AG04450 (cell line): ENCODE measurements around the gene SSR3. TPM values are rescaled to one million over a fixed set of nuclear protein-coding genes. Genes with fewer than 3 reads are reported as not detected.

Experiments
- CTCF ChIA-PET: fragments of 300-600, 350-600 bp; formaldehyde crosslinking; extraction: SDS; loops from one replicate; lab custom pipeline; 2022; ENCODE audit warnings: antibody characterized with exemption, inconsistent platforms; lab: Charles Lee
- POLR2A ChIA-PET: fragments of 350-600 bp; formaldehyde crosslinking; extraction: SDS; loops from one replicate; lab custom pipeline; 2021; ENCODE audit warnings: antibody characterized with exemption, inconsistent platforms; lab: Yijun Ruan, JAX
- DNase-seq: peaks from one replicate; pipeline ENCODE4 v3.0.0-alpha.2; 2011; ENCODE audit warnings: low read depth, low spot score
- H3K27ac ChIP-seq: one replicate; pipeline ENCODE4 v1.5.1; 2012; ENCODE audit warnings: low read depth, low read length, control low read depth
- H3K27me3 ChIP-seq: one replicate; pipeline ENCODE4 v1.6.0; 2012; ENCODE audit warnings: low read length; ENCODE audit not compliant: control insufficient read depth, insufficient read depth
- H3K4me3 ChIP-seq: 2 replicates; pipeline ENCODE4 v1.5.1; 2011; ENCODE audit warnings: mild to moderate bottlenecking, low read depth, low read length, control low read depth
- H3K9me3 ChIP-seq: 2 replicates; pipeline ENCODE4 v1.5.1; 2012; ENCODE audit warnings: low read length; ENCODE audit not compliant: control insufficient read depth, insufficient read depth
- polyA plus RNA-seq: library from polyadenylated mRNA; depleted of rRNA; stranded (reverse); fragments of >200 nt; gene quantifications from 2 replicates; pipeline ENCODE4 v1.2.3, GENCODE V29; 2011
- TF ChIP-seq, protein P1 (sequence below): IDR thresholded peaks from 2 replicates; pipeline ENCODE4 v1.5.1; 2011; ENCODE audit warnings: low read depth, low read length, control low read depth, inconsistent platforms

The SSR3 gene
- polyA plus RNA-seq, 1 experiment, result 328 TPM

DNA sequence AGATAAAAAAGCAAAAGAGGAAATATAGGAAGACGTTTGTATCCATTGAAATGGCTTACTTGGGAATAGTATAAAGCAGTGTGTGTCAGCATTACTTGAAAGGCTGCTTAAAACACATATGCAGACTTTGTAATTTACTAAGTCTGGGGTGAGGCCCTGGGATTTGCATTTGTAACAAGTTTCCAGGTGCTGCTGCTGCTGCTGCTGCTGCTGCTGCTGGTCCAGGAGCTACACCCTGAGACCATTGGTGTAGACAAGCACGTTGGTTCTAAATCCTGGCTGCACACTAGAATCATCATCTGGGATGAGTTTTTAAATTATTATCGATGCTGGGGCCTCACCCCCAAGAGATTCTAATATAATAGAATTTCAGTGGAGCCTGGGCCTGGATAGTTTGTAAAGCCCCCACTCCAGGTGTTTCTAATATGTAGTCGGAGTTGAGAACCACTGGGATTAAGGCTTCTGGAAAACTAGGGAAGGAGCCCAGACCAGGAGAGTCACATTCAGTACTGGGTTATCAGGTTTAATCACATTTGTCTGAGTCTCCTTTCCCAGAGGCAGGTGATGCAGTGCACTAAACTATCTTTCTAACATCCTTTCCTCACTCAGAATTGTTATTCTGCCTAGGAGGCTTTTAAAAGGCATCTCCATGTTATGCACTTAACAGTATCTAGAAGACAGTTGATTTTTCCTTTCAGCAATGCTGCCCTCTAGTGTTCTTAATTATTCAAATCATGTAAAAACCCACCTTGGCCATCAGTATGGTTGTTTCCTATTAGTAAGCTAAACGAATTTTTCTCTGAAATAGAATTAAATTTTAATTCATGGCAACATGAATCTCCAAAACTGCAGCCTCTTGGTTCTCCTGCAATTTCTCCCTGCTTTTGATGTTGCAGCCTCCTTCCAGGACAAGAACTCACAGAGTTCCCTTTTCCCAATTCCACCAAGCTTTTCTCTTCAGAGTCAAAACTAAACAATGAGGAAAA, 45.4 kb downstream of the SSR3 start:
- POLR2A ChIA-PET, result no interaction called here
- no peak overlapping the region for H3K27ac ChIP-seq
- DNase-seq, result peak; percentile 34
- H3K4me3 ChIP-seq, result no peak overlapping the region
- H3K9me3 ChIP-seq, result no peaks in the 10 kb centered on the region
- TF ChIP-seq, protein P1, sequence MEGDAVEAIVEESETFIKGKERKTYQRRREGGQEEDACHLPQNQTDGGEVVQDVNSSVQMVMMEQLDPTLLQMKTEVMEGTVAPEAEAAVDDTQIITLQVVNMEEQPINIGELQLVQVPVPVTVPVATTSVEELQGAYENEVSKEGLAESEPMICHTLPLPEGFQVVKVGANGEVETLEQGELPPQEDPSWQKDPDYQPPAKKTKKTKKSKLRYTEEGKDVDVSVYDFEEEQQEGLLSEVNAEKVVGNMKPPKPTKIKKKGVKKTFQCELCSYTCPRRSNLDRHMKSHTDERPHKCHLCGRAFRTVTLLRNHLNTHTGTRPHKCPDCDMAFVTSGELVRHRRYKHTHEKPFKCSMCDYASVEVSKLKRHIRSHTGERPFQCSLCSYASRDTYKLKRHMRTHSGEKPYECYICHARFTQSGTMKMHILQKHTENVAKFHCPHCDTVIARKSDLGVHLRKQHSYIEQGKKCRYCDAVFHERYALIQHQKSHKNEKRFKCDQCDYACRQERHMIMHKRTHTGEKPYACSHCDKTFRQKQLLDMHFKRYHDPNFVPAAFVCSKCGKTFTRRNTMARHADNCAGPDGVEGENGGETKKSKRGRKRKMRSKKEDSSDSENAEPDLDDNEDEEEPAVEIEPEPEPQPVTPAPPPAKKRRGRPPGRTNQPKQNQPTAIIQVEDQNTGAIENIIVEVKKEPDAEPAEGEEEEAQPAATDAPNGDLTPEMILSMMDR, result peak; percentile 60
- no peaks in the 10 kb centered on the region for H3K27me3 ChIP-seq
- CTCF ChIA-PET, result interaction anchor here (0.5 to 8.0 kb wide), 63 partner anchors 10 to 1117 kb away, joined by 3 to 204 read pairs (median 4); no protein-coding TSS in a partner anchor

DNA sequence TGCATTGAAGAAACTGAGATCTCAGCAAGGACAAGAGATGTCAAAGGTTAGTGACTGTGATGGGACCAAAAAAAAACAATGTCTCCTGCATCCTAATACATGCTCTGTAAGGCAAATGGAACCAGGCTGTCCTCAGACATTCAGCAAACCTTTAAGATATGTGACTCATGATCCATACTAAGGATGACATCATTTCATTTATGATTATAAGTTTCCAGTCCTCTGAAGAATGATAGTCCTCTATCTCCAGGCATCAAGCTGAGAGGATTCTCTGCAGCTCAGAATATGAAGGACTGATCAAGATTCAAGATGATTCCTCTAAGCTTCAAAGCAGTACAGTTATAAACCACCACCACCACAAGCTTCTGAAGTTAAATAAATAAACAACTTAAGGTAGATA, 47.6 kb downstream of the SSR3 start:
- ChIA-PET CTCF (interaction anchor here (1.1 to 8.0 kb wide), 10 partner anchors 7 to 630 kb away, joined by 4 to 204 read pairs (median 9); no protein-coding TSS in a partner anchor), POLR2A (no interaction called here)
- DNase-seq, result no peak
- Histone ChIP-seq H3K4me3 (no peak overlapping the region), H3K9me3 (no peaks in the 10 kb centered on the region), H3K27ac (no peak overlapping the region), H3K27me3 (no peaks in the 10 kb centered on the region)
- TF ChIP-seq, protein P1, result no peak

DNA sequence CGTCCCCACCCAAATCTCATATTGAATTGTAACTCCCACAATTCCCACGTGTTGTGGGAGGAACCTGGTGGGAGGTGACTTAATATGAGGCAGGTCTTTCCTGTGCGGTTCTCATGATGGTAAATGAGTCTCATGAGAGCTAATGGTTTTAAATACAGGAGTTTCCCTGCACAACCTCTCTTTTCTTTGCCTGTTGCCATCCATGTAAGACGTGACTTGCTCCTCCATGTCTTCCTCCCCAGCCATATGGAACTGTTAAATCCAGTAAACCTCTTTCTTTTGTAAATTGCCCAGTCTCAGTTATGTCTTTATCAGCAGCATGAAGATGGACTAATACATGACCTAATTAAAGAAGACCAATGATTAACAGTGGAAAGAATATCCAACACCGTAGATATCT, 56.6 kb downstream of the SSR3 start:
- H3K9me3 ChIP-seq, result no peaks in the 10 kb centered on the region
- no peaks in the 10 kb centered on the region for H3K27me3 ChIP-seq
- no peak overlapping the region for H3K4me3 ChIP-seq
- ChIA-PET CTCF (no interaction called here), POLR2A (no interaction called here)
- no peak for DNase-seq
- H3K27ac ChIP-seq, result no peak overlapping the region
- TF ChIP-seq, protein P1, result no peak

DNA sequence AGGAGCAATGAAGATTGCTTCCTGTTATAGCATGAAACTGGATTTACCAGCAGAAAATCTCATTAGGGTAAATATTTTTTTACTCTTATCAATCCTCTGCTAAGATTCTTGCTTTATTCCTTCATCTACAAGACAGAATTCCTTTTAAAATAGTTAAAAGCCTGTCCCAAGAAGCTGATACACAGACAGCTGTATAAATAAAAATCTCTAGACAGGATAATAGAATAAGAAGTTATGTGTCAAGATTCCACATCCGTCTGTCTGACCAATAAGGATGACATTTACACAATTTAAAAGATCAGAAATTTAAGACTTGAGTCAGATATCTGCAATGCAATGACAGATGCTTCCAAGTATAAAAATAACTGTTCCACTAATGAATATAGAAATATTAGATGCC, 57.6 kb downstream of the SSR3 start:
- ChIA-PET CTCF (no interaction called here), POLR2A (no interaction called here)
- H3K4me3 ChIP-seq, result no peak overlapping the region
- H3K27ac ChIP-seq, result no peak overlapping the region
- H3K27me3 ChIP-seq, result no peaks in the 10 kb centered on the region
- TF ChIP-seq, protein P1, result no peak
- H3K9me3 ChIP-seq, result no peaks in the 10 kb centered on the region
- DNase-seq, result no peak

DNA sequence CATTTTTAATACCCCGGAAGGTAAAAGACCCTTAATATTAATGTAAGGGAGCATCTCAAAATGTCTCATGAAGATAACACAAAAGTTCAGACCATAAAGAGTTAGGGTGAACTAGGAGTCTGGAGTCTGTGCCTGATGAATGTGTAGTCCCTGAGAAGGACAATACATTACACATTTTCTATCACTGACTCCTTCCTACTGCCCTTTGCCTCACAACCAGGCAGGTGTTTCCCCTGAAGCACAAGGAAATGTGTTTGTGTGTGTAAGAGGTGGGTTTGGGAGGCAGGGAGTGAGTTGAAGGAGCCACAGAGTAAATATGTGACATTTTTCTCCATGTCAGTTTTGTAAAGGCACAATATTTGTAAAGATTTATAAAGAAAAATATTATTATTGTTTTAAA, 59.1 kb downstream of the SSR3 start:
- POLR2A ChIA-PET, result no interaction called here
- no peak for DNase-seq
- no peak overlapping the region for H3K4me3 ChIP-seq
- no peaks in the 10 kb centered on the region for H3K9me3 ChIP-seq
- no peaks in the 10 kb centered on the region for H3K27me3 ChIP-seq
- CTCF ChIA-PET, result no interaction called here
- TF ChIP-seq, protein P1, result no peak
- no peak overlapping the region for H3K27ac ChIP-seq
